NB4 (cell line): ENCODE results near the gene ATG16L1.

Experiments used
- CTCF ChIP-seq: IDR thresholded peaks from one replicate; pipeline ENCODE4 v1.5.1; 2012; ENCODE audit warnings: low read depth, low read length
- MAX ChIP-seq: IDR thresholded peaks from 2 replicates; pipeline ENCODE4 v1.6.1; 2011; ENCODE audit warnings: low read depth, low read length
- POLR2A ChIP-seq: IDR thresholded peaks from 2 replicates; pipeline ENCODE4 v1.6.1; 2011; ENCODE audit warnings: mild to moderate bottlenecking; ENCODE audit not compliant: insufficient read length; ENCODE audit errors: extremely low read depth

- TF ChIP-seq CTCF (no peak), POLR2A (no peak), MAX (no peak)
Measured at GRCh38 chr2:233234264-233234663, 17.2 kb upstream of the ATG16L1 start.
